OCI-LY3 (cell line): ENCODE measurements around the gene MTHFR.

ENCODE experiments used
- H2AFZ ChIP-seq: fragments of 200-600, 300-600 bp; shearing (Covaris generic); 2 replicates; pipeline ENCODE4 v1.6.0; 2014; ENCODE audit warnings: antibody characterized with exemption, low read depth, low read length
- H3K27ac ChIP-seq: fragments of 200-600, 300-600 bp; sonication (generic); 2 replicates; pipeline ENCODE4 v1.5.1; 2014; ENCODE audit warnings: mild to moderate bottlenecking, low read length, moderate library complexity, mixed read lengths
- H3K27me3 ChIP-seq: fragments of 200-600, 300-600 bp; sonication (generic); 2 replicates; pipeline ENCODE4 v1.6.1; 2014; ENCODE audit warnings: low read depth, low read length, mixed read lengths
- H3K36me3 ChIP-seq: fragments of 200-600, 300-600 bp; sonication (generic); replicated peaks from 2 replicates; pipeline ENCODE3; 2014; ENCODE audit warnings: low read depth, low read length, mixed read lengths
- H3K4me1 ChIP-seq: fragments of 300-600, 200-600 bp; sonication (generic); 2 replicates; pipeline ENCODE4 v1.6.1; 2014; ENCODE audit warnings: low read length, mixed read lengths
- H3K4me2 ChIP-seq: fragments of 200-600, 300-600 bp; sonication (generic); 2 replicates; pipeline ENCODE4 v1.6.1; 2014; ENCODE audit warnings: low read length, mixed read lengths
- H3K4me3 ChIP-seq: fragments of 300-600, 200-600 bp; sonication (generic); 2 replicates; pipeline ENCODE4 v1.5.1; 2014; ENCODE audit warnings: antibody characterized with exemption, mild to moderate bottlenecking, low read length, moderate library complexity
- H3K79me2 ChIP-seq: fragments of 300-600, 200-600 bp; shearing (Covaris generic); 2 replicates; pipeline ENCODE4 v1.6.1; 2014; ENCODE audit warnings: mild to moderate bottlenecking, low read length, mixed read lengths
- H3K9ac ChIP-seq: fragments of 300-600, 200-600 bp; shearing (Covaris generic); 2 replicates; pipeline ENCODE4 v1.6.0; 2014; ENCODE audit warnings: mild to moderate bottlenecking, low read length, moderate library complexity
- H3K9me3 ChIP-seq: fragments of 200-600, 300-600 bp; shearing (Covaris generic); 2 replicates; pipeline ENCODE4 v1.6.1; 2014; ENCODE audit warnings: low read length, mixed read lengths; ENCODE audit not compliant: insufficient read depth
- H4K20me1 ChIP-seq: fragments of 200-600, 300-600 bp; sonication (generic); 2 replicates; pipeline ENCODE4 v1.6.1; 2016; ENCODE audit warnings: low read length, mixed read lengths; ENCODE audit not compliant: insufficient read depth
- CTCF ChIP-seq: fragments of 200-600, 300-600 bp; sonication (generic); IDR thresholded peaks from 2 replicates; pipeline ENCODE4 v1.5.1; 2014; ENCODE audit warnings: antibody characterized with exemption, low read length, low read depth
- EZH2phosphoT487 ChIP-seq: fragments of 200-600 bp; shearing (Covaris generic); IDR thresholded peaks from 2 replicates; pipeline ENCODE4 v1.6.1; 2018; ENCODE audit warnings: antibody characterized with exemption, mixed run types, low read depth

MTHFR gene

GRCh38 chr1:11753555-11754208 is 52.1 kb downstream of the MTHFR start:
- Histone ChIP-seq H3K4me2 (no peak overlapping the region), H3K4me3 (no peak overlapping the region), H3K36me3 (no peaks in the 10 kb centered on the region), H3K9ac (no peak overlapping the region), H3K4me1 (no peaks in the 10 kb centered on the region), H4K20me1 (no peaks in the 10 kb centered on the region), H3K79me2 (no peaks in the 10 kb centered on the region), H2AFZ (no peak overlapping the region), H3K27me3 (no peaks in the 10 kb centered on the region), H3K9me3 (no peaks in the 10 kb centered on the region), H3K27ac (no peak overlapping the region)
- TF ChIP-seq EZH2phosphoT487 (no peak), CTCF (no peak)

GRCh38 chr1:11752359-11753088 is 53.2 kb downstream of the MTHFR start:
- no peaks in the 10 kb centered on the region for H3K4me1 ChIP-seq
- no peak overlapping the region for H2AFZ ChIP-seq
- H3K79me2 ChIP-seq: no peaks in the 10 kb centered on the region
- no peaks in the 10 kb centered on the region for H3K27me3 ChIP-seq
- H3K27ac ChIP-seq: no peak overlapping the region
- H3K4me2 ChIP-seq: no peak overlapping the region
- H3K36me3 ChIP-seq: no peaks in the 10 kb centered on the region
- no peaks in the 10 kb centered on the region for H3K9me3 ChIP-seq
- H3K4me3 ChIP-seq: no peak overlapping the region
- no peaks in the 10 kb centered on the region for H4K20me1 ChIP-seq
- TF ChIP-seq EZH2phosphoT487: no peak
- TF ChIP-seq CTCF: no peak
- no peak overlapping the region for H3K9ac ChIP-seq

DNA sequence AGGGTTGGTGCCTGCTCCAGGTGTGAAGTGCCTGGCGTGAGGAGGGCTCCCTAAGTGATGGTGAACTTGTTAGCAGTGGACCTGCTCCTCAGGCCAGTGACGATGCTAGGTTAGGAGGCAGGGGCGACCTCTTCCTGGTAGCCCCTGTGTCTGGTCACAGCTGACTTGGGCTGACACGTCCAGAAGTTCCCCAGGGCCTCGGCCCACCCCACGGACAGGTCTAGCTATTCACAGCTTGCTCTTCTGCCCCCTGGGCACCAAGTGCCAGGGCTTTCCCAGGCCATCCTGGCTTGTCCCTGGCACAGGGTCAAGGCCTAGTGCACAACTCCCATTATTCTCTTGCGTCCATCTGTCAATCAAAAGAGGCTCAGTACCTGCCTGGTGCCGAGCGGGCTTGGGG is 54.7 kb downstream of the MTHFR start:
- Histone ChIP-seq H3K79me2 (no peaks in the 10 kb centered on the region), H3K4me3 (no peak overlapping the region), H3K4me2 (no peak overlapping the region), H4K20me1 (no peaks in the 10 kb centered on the region), H3K36me3 (no peaks in the 10 kb centered on the region), H3K9me3 (no peaks in the 10 kb centered on the region), H2AFZ (no peak overlapping the region), H3K9ac (no peak overlapping the region), H3K27me3 (no peaks in the 10 kb centered on the region), H3K27ac (no peak overlapping the region), H3K4me1 (no peaks in the 10 kb centered on the region)
- TF ChIP-seq EZH2phosphoT487 (no peak), CTCF (no peak)

- Histone ChIP-seq H3K36me3 (no peaks in the 10 kb centered on the region), H3K4me1 (no peaks in the 10 kb centered on the region), H3K9me3 (no peaks in the 10 kb centered on the region), H3K9ac (no peak overlapping the region), H3K27ac (no peak overlapping the region), H4K20me1 (no peaks in the 10 kb centered on the region), H2AFZ (no peak overlapping the region), H3K27me3 (no peaks in the 10 kb centered on the region), H3K79me2 (no peaks in the 10 kb centered on the region), H3K4me3 (no peak overlapping the region), H3K4me2 (no peak overlapping the region)
- TF ChIP-seq CTCF (no peak), EZH2phosphoT487 (no peak)
Measured at GRCh38 chr1:11749996-11750395, 55.8 kb downstream of the MTHFR start.
